GM12801 (cell line): Measurements from ENCODE around the gene GINS2.

Experiments used
- CTCF ChIP-seq: IDR thresholded peaks from one replicate; pipeline ENCODE4 v1.5.1; 2011; ENCODE audit warnings: control low read depth; ENCODE audit not compliant: insufficient read length; ENCODE audit errors: extremely low read depth

GINS2 gene

GRCh38 chr16:85655216-85656129 is 33.3 kb downstream of the GINS2 start:
- TF ChIP-seq CTCF: no peak

GRCh38 chr16:85654251-85655095 is 34.3 kb downstream of the GINS2 start:
- no peak for TF ChIP-seq CTCF

- no peak for TF ChIP-seq CTCF
These were observed 35.4 kb downstream of the GINS2 start for GRCh38 chr16:85653290-85653891.

GRCh38 chr16:85652431-85653221 is 36.1 kb downstream of the GINS2 start:
- no peak for TF ChIP-seq CTCF

GRCh38 chr16:85651629-85652430 is 36.9 kb downstream of the GINS2 start:
- TF ChIP-seq CTCF: no peak

GRCh38 chr16:85650844-85651628 is 37.7 kb downstream of the GINS2 start:
- no peak for TF ChIP-seq CTCF
